PC-9 (cell line): ENCODE measurements around the gene STARD13. TPM values are rescaled to one million over a fixed set of nuclear protein-coding genes. Genes with fewer than 3 reads are reported as not detected.

Experiments used
- BruUV-seq: library from RNA; stranded (reverse); fragments of 400-500 nt; replicated peaks from 2 replicates; lab custom pipeline; 2021; lab: Mats Ljungman, UMichigan
- CTCF ChIA-PET: fragments of 300-600 bp; sonication (Branson Sonifier 250); formaldehyde crosslinking; loops from one replicate; lab custom pipeline; 2022; ENCODE audit warnings: antibody characterized with exemption; lab: Charles Lee
- POLR2A ChIA-PET: fragments of 300-600 bp; sonication (Branson Sonifier 250); formaldehyde crosslinking; loops from one replicate; lab custom pipeline; 2022; ENCODE audit warnings: antibody characterized with exemption; ENCODE audit not compliant: unreplicated experiment; lab: Charles Lee
- DNase-seq, 2 experiments: peaks; one replicate each; pipeline versions ENCODE4 v3.0.0 to v3.0.0-alpha.2; 2015 to 2022; ENCODE audit warnings: mixed read lengths in 1 of 2
- H2AFZ ChIP-seq: fragments of 200-600 bp; sonication (generic); 2 replicates; pipeline ENCODE4 v1.8.1; 2017; ENCODE audit warnings: antibody characterized with exemption
- H3F3A ChIP-seq: fragments of 200-600 bp; sonication (generic); 2 replicates; pipeline ENCODE4 v1.8.1; 2017; ENCODE audit warnings: antibody characterized with exemption, mild to moderate bottlenecking, low read depth; ENCODE audit not compliant: insufficient read depth
- H3K27ac ChIP-seq: fragments of 200-600 bp; sonication (generic); 2 replicates; pipeline ENCODE4 v1.6.1; 2016; ENCODE audit warnings: mixed run types
- H3K27me3 ChIP-seq: fragments of 200-600 bp; sonication (generic); 2 replicates; pipeline ENCODE4 v1.6.1; 2016; ENCODE audit warnings: low read depth, mixed run types; ENCODE audit not compliant: insufficient read depth
- H3K36me3 ChIP-seq: fragments of 200-600 bp; sonication (generic); 2 replicates; pipeline ENCODE4 v1.6.1; 2016; ENCODE audit warnings: low read depth, mixed run types
- H3K4me1 ChIP-seq: fragments of 200-600 bp; sonication (generic); replicated peaks from 2 replicates; pipeline ENCODE4 v1.6.1; 2016; ENCODE audit warnings: mixed run types; ENCODE audit not compliant: insufficient read depth
- H3K4me2 ChIP-seq: fragments of 200-600 bp; sonication (generic); 2 replicates; pipeline ENCODE4 v1.6.1; 2017; ENCODE audit warnings: mixed run types
- H3K4me3 ChIP-seq: fragments of 200-600 bp; sonication (generic); 2 replicates; pipeline ENCODE4 v1.6.1; 2016; ENCODE audit warnings: mixed run types
- H3K79me2 ChIP-seq: fragments of 200-600 bp; sonication (generic); 2 replicates; pipeline ENCODE4 v1.6.1; 2017; ENCODE audit warnings: low read depth, mixed run types
- H3K9me2 ChIP-seq: fragments of 200-600 bp; sonication (generic); 2 replicates; pipeline ENCODE4 v1.8.1; 2017; ENCODE audit warnings: mild to moderate bottlenecking; ENCODE audit not compliant: insufficient read depth
- H3K9me3 ChIP-seq: fragments of 200-600 bp; sonication (generic); 2 replicates; pipeline ENCODE4 v1.8.1; 2016; ENCODE audit warnings: low read depth; ENCODE audit not compliant: insufficient read depth
- H4K20me1 ChIP-seq: fragments of 200-600 bp; sonication (generic); 2 replicates; pipeline ENCODE4 v1.8.1; 2017; ENCODE audit not compliant: insufficient read depth
- CTCF ChIP-seq: fragments of 200-600 bp; sonication (generic); conservative IDR thresholded peaks from 2 replicates; pipeline ENCODE4 v1.6.1; 2017; ENCODE audit warnings: mixed run types, antibody characterized with exemption, mild to moderate bottlenecking, moderate library complexity
- EZH2 ChIP-seq: fragments of 200-600 bp; sonication (generic); IDR thresholded peaks from 2 replicates; pipeline ENCODE4 v1.8.0; 2017; ENCODE audit warnings: antibody characterized with exemption, low read depth
- intact Hi-C: fragments of 100-400 bp; cut with micrococcal nuclease; formaldehyde crosslinking; loops from one replicate; pipeline ENCODE4 v1.10.0; 2022; ENCODE audit not compliant: unreplicated experiment
- total RNA-seq: library from RNA; stranded (reverse); gene quantifications from 2 replicates; pipeline ENCODE4 v1.2.3, GENCODE V29; 2021

Gene STARD13
- total RNA-seq, 1 experiment from 2014 or later, result 19.6 TPM

- no TSS peak for BruUV-seq
- Histone ChIP-seq H4K20me1 (no peaks in the 10 kb centered on the region), H3F3A (peaks cover 5% of the 10 kb centered on the region), H3K79me2 (peaks cover 66% of the 10 kb centered on the region), H3K36me3 (peaks cover 44% of the 10 kb centered on the region; the same call in 1 of the 2 replicates), H2AFZ (no peak overlapping the region), H3K27me3 (no peaks in the 10 kb centered on the region), H3K27ac (no peak overlapping the region), H3K9me2 (no peaks in the 10 kb centered on the region), H3K4me1 (peaks cover 29% of the 10 kb centered on the region), H3K4me2 (no peak overlapping the region), H3K9me3 (peaks cover 8% of the 10 kb centered on the region), H3K4me3 (no peak overlapping the region)
- CTCF ChIA-PET, result no interaction called here
- intact Hi-C loops, result no loop called here
- POLR2A ChIA-PET, result no interaction called here
- TF ChIP-seq EZH2 (no peak), CTCF (no peak)
- DNase-seq, result no peak
Measured at GRCh38 chr13:33274264-33274663, 11.3 kb downstream of the STARD13 start.

GRCh38 chr13:33272531-33273124 is 12.9 kb downstream of the STARD13 start:
- no TSS peak for BruUV-seq
- H4K20me1 ChIP-seq, result no peaks in the 10 kb centered on the region
- H3K9me2 ChIP-seq, result no peaks in the 10 kb centered on the region
- CTCF ChIA-PET, result no interaction called here
- H3K4me1 ChIP-seq, result peaks cover 17% of the 10 kb centered on the region
- no peaks in the 10 kb centered on the region for H3K27me3 ChIP-seq
- TF ChIP-seq CTCF (no peak), EZH2 (no peak)
- POLR2A ChIA-PET, result no interaction called here
- H2AFZ ChIP-seq, result no peak overlapping the region
- H3F3A ChIP-seq, result no peaks in the 10 kb centered on the region
- H3K9me3 ChIP-seq, result peaks cover 6% of the 10 kb centered on the region; the same call in 1 of the 2 replicates
- intact Hi-C loops, result no loop called here
- H3K36me3 ChIP-seq, result peaks cover 35% of the 10 kb centered on the region
- no peak overlapping the region for H3K27ac ChIP-seq
- no peak overlapping the region for H3K4me2 ChIP-seq
- no peak for DNase-seq
- H3K4me3 ChIP-seq, result no peak overlapping the region
- H3K79me2 ChIP-seq, result peaks cover 67% of the 10 kb centered on the region

- TF ChIP-seq EZH2, result no peak
- TF ChIP-seq CTCF, result no peak
- Histone ChIP-seq H3K9me2 (no peaks in the 10 kb centered on the region), H3K27ac (no peak overlapping the region), H3K79me2 (peaks cover 68% of the 10 kb centered on the region), H3K9me3 (peaks cover 6% of the 10 kb centered on the region; the same call in 1 of the 2 replicates), H3K27me3 (no peaks in the 10 kb centered on the region), H3K36me3 (peaks cover 30% of the 10 kb centered on the region), H3K4me3 (no peak overlapping the region), H3K4me2 (no peak overlapping the region), H2AFZ (no peak overlapping the region), H4K20me1 (no peaks in the 10 kb centered on the region), H3F3A (no peaks in the 10 kb centered on the region), H3K4me1 (peaks cover 17% of the 10 kb centered on the region)
- no peak for DNase-seq
- BruUV-seq, result no TSS peak
- ChIA-PET CTCF (no interaction called here), POLR2A (no interaction called here)
- intact Hi-C loops, result no loop called here
Measured at GRCh38 chr13:33271759-33272158, 13.8 kb downstream of the STARD13 start.
